ENCODE data around the gene ADAM10.
A peak's percentile ranks its signal among the peaks of the same experiment; 100 is the strongest.
"Not testable (repeated sequence)": the region's sequence is repeated elsewhere in the genome, so short reads cannot be mapped to it uniquely, and the experiment has no call there.

The ADAM10 gene, protein sequence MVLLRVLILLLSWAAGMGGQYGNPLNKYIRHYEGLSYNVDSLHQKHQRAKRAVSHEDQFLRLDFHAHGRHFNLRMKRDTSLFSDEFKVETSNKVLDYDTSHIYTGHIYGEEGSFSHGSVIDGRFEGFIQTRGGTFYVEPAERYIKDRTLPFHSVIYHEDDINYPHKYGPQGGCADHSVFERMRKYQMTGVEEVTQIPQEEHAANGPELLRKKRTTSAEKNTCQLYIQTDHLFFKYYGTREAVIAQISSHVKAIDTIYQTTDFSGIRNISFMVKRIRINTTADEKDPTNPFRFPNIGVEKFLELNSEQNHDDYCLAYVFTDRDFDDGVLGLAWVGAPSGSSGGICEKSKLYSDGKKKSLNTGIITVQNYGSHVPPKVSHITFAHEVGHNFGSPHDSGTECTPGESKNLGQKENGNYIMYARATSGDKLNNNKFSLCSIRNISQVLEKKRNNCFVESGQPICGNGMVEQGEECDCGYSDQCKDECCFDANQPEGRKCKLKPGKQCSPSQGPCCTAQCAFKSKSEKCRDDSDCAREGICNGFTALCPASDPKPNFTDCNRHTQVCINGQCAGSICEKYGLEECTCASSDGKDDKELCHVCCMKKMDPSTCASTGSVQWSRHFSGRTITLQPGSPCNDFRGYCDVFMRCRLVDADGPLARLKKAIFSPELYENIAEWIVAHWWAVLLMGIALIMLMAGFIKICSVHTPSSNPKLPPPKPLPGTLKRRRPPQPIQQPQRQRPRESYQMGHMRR

DNA sequence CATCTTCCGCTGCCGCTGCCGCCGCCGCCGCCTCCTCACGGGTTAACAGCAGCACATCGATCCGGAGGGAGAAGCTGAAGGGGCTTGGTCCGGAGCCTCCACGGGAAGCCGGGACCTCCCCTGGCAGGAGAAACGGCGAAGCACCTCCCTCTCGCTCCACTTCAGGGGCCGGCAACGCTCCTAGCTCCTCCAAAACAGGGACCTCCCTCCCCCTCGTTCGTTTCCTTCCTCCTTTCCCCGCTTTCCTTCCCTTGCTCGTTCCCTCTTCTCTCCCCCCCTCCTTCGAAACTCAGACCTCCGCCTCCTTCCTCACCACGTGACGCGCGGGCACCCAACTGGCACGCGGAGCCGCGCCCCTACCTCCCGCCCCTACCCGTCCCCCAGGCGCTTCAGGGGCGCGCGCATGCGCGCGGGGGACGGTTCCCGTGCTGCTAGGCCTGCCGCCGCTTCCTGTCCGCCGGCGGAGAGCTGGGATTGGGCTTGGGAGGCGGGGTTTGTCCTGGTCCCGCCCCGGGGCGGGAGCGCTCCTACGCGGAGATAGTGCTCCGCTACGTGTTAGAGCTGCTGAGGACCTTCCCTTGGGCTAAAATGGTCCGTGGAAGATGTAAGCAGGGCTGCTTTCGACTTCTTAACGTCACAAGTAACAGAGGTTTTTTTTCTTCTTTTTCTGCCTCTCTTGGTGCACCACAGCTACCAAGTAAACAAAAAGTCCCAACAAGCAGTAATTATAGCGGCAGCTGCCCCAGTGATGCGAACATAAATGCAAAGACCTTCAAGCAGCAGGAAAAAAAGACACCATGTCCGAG is at the start of gene ADAM10:
Gene ADAM10 (minus strand): TSS at position 176 of the 806 bp plus-strand sequence. CDS start 173 bp downstream, at position 3.
- FAIRE-seq, result no peak

DNA sequence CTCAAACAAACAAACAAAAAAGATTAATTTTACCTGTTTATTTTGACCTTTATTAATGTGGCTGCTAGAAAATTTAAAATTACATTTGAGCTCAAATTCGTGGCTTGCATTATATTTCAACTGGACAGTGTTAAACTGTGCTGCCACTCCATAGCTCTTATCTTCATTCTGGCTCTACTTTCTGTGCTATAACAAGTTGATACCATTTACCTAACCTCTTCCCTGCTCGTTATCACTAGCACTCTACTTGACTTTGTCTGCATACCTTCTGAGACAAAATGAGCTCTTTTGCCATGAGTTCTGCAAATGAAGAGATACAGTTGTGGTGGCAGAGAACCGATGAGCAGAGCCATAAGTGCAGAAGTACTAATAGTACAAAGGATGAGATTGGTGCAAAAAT is 48.0 kb upstream of the ADAM10 start:
- FAIRE-seq, result no peak

GRCh38 chr15:58795825-58796224 is 46.3 kb upstream of the ADAM10 start:
- FAIRE-seq, result no peak

DNA sequence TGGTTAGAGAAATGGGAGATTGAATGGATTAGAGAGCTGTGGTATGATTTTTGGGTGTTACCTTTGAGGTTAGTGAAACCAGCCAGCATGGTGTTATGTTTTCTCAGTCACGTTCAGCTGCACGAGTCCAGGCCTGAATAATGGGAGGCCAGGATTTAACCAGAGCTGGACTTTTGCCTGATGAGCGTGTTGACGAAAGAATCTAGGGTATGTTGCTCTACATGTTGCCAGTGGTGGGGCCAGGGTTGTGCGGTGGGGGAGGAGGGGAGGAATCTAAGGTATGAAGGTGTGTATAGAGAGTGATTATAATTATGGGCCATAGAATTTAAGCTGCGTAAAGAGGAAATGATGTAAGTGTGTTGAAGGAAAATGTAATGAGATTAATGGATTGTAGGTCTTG is 44.4 kb upstream of the ADAM10 start:
- no peak for FAIRE-seq

- no peak for FAIRE-seq
Observed at GRCh38 chr15:58788056-58788710, 38.7 kb upstream of the ADAM10 start.

GRCh38 chr15:58785355-58785754 is 35.8 kb upstream of the ADAM10 start:
- FAIRE-seq, result no peak

- FAIRE-seq, result no peak
Observed at GRCh38 chr15:58779554-58779953, 30.0 kb upstream of the ADAM10 start.

- no peak for FAIRE-seq
Observed at GRCh38 chr15:58777107-58777506, 27.6 kb upstream of the ADAM10 start.

- no peak for FAIRE-seq
Observed at GRCh38 chr15:58775402-58775801, 25.9 kb upstream of the ADAM10 start.

GRCh38 chr15:58773024-58773423 is 23.5 kb upstream of the ADAM10 start:
- FAIRE-seq, result no peak

GRCh38 chr15:58771621-58772250 is 22.2 kb upstream of the ADAM10 start:
- no peak for FAIRE-seq

DNA sequence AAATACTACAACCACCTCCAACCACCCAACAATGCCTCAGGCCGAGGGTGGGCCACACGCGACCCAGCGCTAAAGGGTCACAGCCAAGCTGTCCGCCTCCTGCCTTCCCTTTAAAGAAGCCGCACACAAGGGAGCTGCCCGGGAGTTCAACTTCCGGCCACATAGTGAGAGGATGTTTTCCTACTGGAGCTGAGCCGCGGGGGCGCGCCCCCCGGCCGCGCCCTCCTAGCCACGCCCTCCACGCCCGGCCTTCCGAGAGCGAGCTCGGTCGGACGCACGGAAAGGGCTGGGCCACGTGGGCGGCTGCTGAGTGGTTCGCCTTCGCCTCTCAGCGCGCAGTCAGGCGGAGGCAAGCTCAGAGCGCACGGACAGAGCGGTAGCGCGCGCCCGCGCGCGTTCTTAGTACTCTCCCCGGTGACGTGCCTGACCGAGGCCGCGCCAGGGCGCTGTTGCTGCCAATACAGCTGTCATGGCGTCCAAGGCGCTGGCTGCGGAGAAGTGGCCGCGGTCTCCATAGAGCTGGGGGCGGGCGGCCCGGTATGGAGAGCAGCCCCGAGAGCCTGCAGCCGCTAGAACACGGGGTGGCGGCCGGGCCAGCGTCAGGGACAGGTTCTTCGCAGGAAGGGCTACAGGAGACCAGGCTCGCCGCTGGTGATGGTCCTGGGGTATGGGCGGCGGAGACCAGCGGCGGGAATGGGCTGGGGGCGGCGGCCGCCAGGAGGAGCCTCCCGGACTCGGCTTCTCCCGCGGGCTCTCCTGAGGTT is 21.5 kb upstream of the ADAM10 start, which contains the start of gene MINDY2:
Gene MINDY2 (plus strand): TSS at position 446 of the 764 bp plus-strand sequence. CDS start 94 bp downstream, at position 540.
- FAIRE-seq, result peak; percentile 77

- FAIRE-seq, result no peak
Observed at GRCh38 chr15:58770519-58770856, 21.0 kb upstream of the ADAM10 start.

DNA sequence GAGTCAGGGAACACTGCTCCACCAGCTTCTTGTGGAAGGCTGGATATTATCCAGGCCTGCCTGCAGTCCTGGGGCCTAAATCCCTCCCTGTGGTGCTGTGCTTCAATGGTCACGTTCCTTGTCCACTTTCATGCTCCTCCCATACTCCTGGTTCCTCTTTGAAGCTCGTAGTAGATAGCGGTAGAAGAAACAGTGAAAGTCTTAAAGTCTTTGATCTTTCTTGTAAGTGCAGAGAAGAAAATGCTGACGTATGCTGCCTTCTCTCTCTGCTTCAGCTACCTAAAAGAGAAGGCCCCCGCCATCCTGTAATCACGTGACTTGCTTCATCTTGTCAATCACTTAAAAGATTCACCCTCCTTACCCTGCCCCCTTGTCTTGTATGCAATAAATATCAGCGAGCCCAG is 19.1 kb upstream of the ADAM10 start:
- not testable (repeated sequence) for FAIRE-seq

- no peak for FAIRE-seq
Observed at GRCh38 chr15:58766290-58766689, 16.8 kb upstream of the ADAM10 start.

GRCh38 chr15:58764468-58764867 is 15.0 kb upstream of the ADAM10 start:
- no peak for FAIRE-seq

GRCh38 chr15:58762731-58763130 is 13.2 kb upstream of the ADAM10 start:
- FAIRE-seq, result no peak

- FAIRE-seq, result no peak
Observed at GRCh38 chr15:58762285-58762684, 12.8 kb upstream of the ADAM10 start.

DNA sequence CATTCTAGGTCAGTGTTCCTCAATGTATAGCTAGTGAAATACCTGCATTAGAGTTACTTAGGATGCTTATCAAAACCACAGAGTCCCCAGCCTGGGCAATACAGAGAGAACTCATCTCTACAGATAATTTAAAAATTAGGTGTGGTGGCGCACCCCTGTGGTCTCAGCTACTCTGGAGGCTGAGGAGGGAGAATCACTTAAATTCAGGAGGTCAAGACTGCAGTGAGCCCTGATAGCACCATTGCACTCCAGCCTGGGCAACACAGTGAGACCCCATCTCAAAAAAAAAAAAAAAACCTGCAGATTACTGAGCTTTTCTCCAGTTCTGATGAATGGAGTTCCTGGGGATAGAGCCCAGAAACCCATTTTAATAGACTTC is 11.5 kb upstream of the ADAM10 start:
- no peak for FAIRE-seq

- FAIRE-seq, result no peak
Observed at GRCh38 chr15:58760385-58761009, 11.0 kb upstream of the ADAM10 start.

- peak; percentile 13 for FAIRE-seq
Observed at GRCh38 chr15:58758141-58758540, 8.6 kb upstream of the ADAM10 start.
